HG02870 (cell line): ENCODE data around the gene KRTAP5-5.
"Not testable (repeated sequence)": the region's sequence is repeated elsewhere in the genome, so short reads cannot be mapped to it uniquely, and the experiment has no call there.

Source experiments
- ATAC-seq: cut with Tn5 transposase; IDR thresholded peaks from one replicate; pipeline ENCODE4 v1.9.1; 2021; ENCODE audit warnings: mild to moderate bottlenecking, moderate library complexity; ENCODE audit not compliant: unreplicated experiment

Gene KRTAP5-5

DNA sequence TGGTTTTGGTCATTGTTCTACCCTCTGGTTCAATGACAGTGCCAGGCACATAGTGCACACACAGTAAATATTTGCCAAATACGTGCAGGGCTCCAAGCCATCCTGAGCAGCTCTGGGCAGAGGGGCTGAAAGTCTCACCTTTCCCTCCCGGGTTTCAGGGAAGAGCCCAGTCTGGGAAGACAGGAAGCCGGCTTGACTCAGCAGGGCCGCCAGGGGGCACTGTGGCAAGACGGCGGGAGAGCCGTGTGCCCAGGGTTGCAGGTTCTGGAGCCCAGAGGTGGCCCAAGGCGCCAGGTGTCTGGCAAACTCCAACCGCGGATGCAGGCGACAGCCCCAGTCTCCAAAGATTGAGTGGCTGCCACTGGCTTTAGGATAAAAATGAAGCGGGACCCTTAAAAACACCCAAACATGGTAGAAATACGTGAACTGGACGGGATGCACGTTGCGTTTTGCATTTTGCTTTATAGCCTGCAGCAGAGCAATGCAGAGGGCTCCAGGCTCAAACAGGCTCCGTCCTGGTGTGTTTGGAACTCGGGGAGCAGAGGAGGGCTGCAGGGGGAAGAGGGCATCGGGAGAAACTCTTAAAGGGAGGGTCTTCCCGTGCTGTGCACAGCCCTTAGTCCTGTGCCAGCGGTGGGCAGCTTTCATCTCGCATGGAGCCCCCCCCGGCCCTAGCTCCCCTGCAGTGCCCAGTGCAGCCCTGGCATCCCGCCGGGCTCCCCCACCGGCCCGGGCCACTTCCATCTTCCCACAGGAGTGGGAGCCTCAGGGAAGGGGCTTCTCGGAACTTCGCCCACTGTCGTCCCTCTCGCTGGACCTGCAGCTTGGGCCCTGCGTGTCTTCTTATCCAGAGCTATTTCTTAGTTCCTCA, 10.7 kb downstream of the KRTAP5-5 start:
- ATAC-seq: no peak

DNA sequence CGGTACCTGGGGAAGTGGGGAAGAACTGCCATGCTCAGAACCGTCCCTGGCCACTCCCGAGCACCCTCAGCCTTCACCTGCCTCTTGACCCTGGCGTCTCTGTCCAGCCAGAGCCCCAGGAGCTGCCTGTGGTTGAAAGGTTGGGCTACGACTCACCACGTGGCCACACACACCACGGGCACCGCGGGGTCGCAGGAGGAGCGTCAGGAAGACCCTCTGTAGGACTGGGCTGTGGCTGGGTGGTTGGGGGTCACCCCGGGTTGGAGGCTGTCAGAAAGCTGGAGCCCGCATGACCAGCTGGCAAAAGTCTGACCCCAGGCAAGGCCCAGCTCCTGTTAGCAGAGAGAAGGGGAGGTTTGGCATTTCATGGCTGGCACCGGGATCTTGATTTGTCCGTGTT, 11.5 kb downstream of the KRTAP5-5 start:
- ATAC-seq: no peak

DNA sequence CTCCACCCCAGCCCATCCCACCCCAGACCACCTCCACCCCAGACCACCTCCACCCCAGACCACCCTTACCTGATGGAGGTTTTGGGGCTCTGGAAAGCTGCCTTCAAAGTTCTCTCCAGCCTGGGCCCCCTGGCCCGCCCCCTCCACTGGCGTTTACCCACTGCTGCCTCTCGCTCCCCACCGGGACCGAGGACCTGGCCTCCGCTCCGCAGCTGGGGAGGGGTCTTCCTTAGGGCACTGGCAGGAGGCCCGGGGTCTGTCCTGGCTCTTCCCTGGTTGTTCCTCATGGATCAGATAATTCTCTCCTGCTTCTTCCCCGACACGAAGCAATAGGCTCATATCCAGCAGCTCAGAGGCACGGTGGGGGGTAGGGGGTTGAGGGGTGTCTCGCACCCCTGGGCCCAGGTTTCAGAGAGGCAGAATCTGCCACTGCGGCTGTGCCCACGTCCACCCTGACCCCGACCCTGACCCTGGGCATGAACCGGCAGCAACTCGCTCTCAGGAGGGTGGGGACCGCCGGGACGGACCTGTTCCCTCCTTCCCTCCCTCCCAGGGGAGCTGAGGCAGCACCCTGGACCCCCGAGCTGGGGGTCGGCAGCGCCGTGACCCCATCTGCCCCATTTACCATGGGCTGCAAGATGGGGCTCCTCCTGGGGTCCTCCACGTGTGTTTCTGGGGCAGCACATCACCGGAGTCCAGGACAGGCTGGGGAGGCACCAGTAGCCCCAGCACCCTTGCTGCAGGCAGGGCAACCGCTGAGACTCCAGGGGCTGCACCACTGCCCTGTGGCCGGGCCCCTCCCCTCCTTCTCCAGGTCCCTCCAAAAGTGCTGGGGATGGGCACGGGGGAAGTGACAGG, 12.9 kb downstream of the KRTAP5-5 start:
- ATAC-seq: no peak

DNA sequence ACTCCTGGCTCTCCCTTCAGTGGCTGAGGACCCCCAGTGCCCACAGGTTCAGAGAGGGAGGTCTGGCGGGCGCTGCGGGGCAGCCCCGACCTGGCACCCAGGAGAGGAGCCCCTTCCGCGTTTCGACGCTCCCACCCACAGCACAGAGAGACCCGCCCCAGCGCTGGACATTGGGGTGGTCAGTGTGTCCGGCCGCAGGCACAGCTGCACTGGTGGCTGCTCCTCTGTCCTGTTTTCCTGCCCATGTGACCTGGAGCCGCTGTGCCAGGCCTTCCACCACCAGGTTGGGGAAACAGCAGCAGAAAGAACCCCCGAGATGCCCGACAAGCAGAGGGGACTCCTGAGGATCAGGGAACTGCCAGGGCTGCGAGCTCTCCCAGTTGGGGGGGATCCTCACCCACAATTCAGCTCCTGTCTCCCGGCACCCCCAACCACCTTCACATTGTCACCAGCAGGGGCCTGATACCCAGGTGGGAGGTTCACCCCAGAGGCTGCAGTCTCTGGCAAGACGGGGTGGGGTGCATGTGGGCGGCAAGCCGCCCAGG, 13.6 kb downstream of the KRTAP5-5 start:
- ATAC-seq: no peak

DNA sequence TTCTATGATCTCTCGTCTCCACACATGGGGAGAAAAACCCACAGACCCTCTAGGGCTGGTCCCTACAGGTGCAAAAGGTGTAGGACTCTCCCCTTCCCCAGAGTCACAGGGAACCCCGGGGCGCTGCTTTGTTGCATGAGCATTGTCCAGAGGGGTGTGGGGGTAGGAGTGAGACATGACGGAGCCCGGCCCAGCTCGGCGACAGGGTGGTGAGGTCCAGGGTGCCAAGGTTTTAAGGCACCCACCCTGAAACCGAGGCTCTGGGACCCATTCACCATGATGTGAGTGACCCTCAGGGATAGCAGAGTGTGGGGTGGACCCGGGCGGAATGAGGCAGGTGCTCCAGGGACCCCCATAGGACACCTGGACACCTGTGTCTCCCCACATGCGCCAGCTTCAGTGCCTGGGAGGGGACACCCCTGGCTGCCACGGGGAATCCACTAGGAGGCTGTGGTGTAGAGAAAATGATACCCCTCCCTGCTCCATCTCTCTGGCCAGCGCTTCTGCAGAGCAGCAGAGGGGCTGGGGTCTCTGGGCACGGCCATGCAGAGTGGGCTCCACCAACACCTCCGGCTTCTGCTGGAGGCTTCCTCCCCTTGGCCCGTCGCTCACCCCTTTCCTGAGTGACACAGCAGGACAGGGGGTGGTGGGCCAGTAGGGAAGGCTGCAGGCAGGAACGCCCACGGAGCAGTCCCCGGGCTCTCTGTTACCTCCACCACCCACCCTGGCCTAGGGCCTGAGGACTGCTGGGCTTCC, 15.2 kb downstream of the KRTAP5-5 start:
- no peak for ATAC-seq

DNA sequence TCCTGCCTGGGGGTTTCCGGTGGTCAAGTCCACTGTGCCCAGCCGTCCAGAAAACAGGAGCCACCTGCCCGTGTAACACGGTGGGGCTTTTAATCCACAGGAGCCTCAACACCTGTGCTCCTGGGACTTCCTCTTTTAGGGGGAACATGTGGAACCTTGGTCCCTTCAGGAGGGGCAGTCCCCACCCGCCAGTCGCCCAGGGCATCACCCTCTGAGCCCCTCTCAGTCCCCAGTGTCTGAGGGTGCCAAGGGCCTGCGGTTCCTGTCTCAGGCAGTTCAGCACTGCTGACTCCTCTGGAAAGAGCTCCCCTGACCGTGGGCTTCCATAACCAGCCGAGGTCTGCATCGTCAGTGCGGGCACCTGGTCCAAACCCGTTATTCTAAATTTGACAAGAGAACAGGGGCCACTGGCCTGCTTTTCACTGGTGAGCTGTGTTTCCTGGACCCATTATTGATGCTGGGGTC, 15.8 kb downstream of the KRTAP5-5 start:
- no peak for ATAC-seq

DNA sequence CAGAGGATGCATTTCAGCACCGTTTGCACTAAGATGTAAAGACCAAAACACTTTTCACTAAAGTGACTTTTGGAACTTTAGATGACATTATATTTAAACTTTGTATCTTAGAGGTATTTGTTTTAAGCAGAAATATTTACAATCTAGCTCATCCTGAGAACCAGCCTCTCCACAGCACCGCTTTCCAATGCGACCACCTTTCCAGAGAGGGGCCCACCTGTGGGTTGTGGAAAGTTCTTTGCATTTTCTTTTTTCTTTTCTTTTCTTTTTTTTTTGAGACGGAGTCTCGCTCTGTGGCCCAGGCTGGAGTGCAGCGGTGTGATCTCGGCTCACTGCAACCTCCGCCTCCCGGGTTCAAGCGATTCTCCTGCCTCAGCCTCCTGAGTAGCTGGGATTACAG, 17.0 kb downstream of the KRTAP5-5 start:
- not testable (repeated sequence) for ATAC-seq

DNA sequence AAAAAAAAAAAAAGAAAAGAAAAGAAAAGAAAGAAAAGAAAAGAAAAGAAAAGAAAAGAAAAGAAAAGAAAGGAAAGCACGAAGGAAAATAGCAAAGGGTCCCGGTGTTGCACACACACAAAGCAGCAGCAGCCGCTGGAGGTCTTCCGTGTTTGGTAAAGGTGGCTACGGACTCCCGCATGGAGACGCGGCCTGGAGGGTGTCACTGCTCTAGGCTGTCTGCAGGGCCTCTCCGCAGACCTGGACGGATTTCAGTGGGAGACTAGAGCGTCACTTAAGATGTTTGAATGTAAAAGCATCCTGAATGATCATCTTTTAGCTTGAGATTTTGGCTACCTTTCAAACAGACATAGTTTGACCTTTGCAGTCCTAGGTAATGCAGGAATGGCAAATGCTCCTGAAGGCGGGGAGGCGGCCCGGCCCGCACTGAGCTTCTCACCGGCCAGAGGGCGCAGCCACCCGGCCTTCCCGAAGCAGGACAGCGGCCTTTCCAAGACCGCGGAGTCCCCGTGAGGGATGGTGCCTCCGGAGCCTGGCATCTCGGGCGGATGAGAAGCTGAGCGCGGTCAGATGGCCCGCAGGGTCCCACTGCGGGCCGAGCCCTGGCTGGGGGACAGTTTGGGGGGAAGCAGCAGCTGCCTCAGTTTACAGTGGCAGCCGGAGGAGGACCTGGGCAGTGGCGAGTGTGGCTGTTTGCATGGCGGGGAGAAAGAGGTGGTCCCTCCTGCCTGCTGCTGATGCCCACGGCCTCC, 18.5 kb downstream of the KRTAP5-5 start:
- ATAC-seq: no peak

DNA sequence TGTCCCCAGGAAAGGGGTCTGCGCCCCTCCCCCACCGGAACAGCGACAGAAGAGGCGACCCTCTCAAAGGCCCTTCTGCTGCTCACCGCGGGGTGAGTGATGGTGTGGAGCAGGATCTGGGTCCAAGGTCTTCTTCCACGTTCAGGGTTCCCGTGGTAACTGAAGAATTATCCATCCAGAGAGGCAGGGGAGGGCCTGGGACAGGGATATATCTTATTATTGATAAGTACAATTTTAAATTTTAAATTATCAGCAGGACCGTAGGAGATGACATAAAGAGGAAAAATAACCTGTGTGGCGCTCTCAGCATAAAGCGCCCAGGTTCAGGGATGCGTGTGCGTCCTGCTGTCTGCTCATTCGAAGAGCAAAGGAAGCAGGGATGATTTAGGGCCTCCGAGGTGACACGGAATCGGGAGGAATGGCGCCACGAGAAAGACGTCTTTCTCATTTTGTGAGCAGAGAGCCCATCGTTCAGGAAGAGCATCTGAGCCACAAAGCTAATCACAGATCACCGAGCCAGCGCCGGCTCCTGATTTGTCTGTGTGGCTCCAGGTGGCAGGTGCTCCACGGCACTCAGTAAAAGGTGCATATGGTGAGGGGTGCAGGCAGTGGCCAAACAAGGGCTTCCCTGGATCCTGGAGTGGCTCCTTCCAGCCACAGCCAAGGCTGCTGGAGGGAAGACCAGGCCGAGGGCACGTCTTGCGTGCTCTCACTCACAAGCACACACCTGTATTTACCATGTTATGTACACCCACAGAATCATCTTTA, 19.3 kb downstream of the KRTAP5-5 start:
- no peak for ATAC-seq

DNA sequence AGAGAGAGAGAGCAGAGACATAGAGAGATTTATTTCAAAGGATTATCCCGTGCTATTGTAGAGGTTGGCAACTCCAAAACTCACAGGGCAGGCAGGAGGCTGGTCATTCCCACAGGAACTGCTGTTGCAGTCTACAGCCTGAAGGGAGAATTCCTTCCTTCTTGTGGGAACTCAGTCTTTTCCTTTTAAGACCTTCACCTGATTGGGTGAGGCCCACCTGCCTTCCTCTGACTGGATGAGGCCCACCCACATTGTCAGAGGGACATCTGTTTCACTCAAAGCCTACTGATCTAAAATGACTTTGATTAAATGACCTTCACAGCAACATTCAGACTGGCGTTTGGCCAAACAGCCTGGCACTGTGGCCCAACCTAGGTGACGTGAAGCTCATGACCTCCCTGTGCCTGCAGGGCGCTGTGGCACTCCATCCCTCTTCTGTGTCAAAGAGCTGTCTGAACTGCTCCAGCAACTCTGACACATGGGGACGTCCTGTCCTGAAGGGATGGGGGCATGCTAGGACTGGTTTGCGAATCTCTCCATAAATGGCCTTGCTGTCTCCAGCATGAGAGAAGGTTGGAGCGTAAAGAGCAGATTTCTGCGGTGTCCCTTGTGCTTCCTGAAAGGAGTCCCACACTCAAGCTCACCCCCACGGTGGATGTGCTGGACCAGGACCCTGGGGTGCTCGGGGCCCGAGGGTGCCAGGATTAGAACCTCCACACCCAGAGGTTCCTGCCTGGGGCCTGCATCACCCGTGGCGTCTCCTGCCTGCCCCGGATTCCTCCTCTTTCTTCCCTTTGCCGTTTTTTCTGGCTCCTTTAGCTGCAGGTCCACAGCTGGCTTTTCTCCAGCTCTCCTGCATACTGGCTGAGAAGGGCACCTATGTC, 20.7 kb downstream of the KRTAP5-5 start:
- ATAC-seq: no peak

DNA sequence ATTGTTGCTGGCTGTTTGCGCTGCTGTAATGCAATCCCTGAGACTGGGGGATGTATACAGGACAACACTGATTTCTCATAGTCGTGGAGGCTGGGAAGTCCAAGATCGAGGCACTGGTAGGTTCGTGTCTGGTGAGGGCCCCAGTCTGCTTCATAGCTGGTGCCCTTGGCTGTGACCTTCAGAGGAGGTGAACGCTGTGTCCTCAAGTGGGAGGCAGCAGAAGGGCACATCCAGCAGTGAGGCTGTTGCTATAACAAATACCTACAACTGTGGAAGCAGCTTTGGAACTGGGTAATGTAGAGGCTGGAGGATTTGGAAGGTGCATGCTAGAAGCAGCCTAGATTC, 21.3 kb downstream of the KRTAP5-5 start:
- ATAC-seq: no peak

DNA sequence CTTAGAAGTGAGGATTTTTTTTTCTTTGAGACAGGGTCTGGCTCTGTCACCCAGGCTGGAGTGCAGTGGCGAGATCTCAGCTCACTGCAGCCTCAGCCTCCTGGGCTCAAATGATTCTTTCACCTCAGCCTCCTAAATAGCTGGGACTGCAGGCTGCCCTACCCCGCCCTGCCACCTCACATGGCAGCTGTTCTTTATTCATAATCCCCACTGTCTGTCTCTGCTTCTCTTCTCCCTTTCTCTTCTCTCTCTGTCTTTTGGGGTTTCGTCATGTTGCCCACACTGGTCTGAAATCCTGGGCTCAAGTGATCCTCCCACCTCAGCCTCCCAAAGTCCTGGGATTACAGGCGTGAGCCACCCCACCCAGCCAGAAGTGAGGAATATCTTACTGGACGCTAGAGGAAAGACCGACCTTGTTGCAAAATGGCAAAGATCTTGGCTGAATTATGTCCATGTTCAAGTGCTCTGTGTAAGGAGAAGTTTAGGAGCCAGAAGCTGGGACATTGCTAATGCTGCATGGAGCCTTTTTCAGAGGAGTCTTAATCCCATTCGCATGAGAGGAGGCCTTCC, 21.9 kb downstream of the KRTAP5-5 start:
- ATAC-seq: no peak

DNA sequence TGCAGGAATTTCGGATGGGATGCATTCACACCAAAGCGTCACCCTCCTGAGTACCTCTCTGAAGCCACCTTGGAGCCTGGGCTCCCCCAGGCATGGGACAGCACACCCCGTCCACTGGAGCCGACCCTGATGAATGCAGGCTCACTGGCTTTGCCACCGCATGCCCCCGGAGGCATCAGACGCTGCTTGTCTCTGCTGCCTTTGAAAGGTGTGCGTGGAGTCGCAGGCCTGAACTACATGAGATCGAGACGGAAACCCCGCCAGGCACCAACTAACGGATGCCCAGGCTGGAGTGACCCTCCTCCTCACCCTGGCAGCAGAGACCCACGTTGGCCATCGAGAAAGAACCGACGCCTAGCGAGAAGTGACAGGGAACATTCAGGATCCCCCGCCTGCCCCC, 22.5 kb downstream of the KRTAP5-5 start:
- ATAC-seq: no peak

DNA sequence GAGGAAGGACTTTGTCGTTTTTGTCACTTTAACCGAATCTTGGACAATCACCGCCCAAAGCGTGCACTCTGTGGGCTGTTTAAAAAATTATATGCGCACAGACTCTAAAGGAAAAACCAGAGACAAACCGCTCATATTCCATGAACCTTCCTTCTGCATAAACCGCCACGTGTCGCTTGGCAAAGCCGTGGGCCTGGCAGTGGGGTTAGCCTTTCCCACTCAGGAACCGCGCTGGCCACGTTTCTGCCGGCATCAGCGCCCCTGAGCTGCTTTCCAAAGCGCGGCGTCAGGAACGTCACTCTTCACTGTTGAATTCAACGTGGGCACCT, 22.8 kb downstream of the KRTAP5-5 start:
- no peak for ATAC-seq

DNA sequence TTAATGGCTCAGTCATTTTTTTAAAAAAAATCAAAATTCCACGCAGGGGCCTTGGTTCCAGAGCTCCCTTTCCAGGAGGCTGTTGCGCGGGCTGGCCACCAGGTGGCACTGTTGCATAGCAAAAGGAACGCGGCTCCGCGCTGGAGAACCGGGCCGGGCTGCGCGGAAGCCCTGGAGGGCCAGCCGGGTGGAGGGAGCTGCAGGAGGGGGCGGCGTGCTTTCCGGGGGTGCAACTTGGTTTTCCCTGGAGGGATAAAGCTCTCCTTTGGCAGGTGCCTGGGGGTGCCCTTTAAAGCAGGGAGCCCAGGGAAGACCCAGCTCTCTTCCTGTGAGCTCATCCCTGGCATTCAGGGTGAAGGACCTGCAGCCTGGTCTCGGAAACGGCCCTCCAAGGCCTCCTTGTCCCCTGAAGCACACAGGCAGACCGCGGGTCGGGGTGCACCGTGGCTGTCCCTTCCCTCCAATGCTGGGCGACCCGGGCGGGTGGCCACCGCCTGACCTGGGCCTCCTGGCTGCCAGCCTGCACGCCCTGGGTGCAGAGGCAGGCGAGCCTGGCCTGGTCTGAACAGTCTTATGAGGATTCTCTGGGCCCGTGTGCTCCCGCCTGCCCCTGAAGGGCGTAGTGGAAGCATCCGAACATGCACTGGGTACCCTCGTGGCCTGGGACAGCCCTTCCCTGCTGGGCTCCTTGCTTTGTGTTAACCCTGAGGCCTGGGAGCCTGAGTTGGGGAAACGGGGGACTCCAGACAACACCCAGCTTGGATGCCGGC, 23.4 kb downstream of the KRTAP5-5 start:
- ATAC-seq: no peak

DNA sequence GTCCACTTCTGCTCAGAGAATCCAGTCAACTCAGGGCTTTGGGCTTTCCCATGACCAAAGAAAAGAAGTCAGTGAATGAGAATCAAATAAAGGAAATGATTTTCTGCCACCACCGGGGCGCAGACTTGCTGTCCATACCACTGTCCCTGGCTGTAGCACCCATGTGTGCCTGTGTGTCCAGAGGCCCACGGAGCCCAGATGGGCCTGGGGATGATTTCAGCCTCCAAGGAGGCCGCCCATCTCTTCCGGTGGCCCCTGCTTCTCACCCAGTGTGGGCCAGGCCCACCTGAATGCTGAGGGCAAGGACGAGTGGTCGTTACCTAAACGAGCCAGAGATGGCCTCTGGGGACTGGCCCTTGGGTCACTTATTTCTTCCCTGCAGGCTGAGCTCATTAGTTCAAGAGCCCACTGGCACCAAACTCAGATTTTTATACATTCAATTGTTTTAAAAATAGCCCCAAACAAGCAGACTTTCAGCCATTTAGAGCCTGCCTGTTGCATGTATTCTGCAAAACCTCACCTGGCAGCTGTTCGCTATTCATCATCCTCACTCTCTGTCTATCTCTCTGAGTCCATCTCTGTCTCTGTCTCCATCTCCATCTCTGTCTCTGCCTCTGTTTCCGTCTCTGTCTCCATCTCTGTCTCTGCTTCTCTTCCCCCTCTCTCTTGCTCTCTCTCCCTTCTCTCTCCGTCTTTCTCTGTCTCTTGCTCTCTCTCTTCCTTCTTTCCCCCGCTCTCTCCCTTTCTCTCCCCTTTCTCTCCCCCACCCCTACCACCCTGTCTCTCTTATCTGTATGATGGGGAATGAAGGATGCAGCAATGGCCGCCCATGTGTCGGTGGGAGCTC, 24.2 kb downstream of the KRTAP5-5 start:
- no peak for ATAC-seq
